GM21381 (cell line): Measurements from ENCODE around the gene FHOD3.
"Not testable (repeated sequence)": the region's sequence is repeated elsewhere in the genome, so short reads cannot be mapped to it uniquely, and the experiment has no call there.

Experiments used
- ATAC-seq: cut with Tn5 transposase; IDR thresholded peaks from one replicate; pipeline ENCODE4 v1.9.1; 2021; ENCODE audit warnings: mild to moderate bottlenecking, moderate library complexity; ENCODE audit not compliant: unreplicated experiment

FHOD3 gene

GRCh38 chr18:36719630-36720029 is 422.1 kb downstream of the FHOD3 start:
- ATAC-seq, result no peak

- not testable (repeated sequence) for ATAC-seq
Observed at GRCh38 chr18:36721351-36721750, 423.8 kb downstream of the FHOD3 start.

DNA sequence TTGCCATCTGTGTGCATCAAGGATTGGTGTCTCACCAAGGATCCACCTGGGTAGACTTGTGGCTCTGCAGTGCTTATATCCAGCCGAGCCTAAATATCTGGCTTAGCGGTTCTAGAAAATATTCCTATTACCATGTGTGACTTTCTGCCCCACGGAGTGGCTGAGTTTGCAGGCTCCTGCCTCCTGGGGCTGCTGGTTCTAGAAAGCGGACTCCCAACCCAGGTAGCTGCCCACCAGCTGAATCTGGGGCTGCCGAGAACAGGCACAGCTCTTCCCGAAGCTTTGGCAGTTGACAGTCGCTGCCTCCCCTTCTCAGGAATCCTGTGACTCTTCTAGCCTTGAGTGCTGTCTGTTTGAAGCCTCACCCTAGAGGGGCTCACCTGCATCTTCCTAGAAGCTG is 426.7 kb downstream of the FHOD3 start:
- ATAC-seq, result no peak

GRCh38 chr18:36724591-36725001 is 427.1 kb downstream of the FHOD3 start:
- ATAC-seq, result no peak

DNA sequence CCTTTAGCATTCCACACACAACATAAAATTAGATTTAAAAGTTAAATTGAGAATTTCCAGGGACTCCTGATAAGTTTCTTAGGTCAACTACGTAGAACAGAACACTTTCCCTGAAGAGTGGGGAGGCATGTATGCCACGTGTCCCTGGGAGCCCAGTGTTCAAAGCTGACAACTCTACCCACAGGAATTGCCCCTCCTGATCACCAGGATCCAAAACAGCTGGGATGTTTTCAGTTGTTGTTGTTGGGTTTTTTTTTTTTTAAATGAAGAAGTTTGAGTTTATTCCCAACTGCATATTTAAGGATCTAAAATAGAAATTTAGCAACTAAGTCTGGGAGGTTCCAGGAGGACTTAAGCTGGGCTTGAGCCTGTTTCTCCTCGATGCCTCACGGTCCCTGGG is 430.8 kb downstream of the FHOD3 start:
- no peak for ATAC-seq

DNA sequence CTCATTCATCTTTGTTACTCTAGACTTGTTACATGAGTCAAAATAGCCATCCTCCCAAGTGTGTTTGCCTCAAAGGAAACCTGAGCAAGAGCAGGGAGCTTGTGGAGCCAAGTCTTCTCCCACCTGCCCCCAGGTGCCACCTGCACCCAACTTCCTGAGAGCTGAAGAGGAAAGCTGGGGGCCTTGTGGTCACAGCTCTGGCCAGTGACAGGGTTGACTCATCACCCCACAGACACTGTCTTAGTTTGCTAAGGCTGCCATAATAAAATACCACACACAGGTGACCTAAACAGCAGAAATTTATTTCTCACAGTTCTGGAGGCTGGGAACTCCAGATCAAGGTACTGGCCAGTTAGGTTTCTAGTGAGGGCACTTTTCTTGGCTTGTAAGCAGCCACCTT is 431.7 kb downstream of the FHOD3 start:
- no peak for ATAC-seq

- no peak for ATAC-seq
Observed at GRCh38 chr18:36732264-36732663, 434.8 kb downstream of the FHOD3 start.

GRCh38 chr18:36733150-36733549 is 435.6 kb downstream of the FHOD3 start:
- ATAC-seq, result no peak

GRCh38 chr18:36734596-36734995 is 437.1 kb downstream of the FHOD3 start:
- ATAC-seq, result no peak

DNA sequence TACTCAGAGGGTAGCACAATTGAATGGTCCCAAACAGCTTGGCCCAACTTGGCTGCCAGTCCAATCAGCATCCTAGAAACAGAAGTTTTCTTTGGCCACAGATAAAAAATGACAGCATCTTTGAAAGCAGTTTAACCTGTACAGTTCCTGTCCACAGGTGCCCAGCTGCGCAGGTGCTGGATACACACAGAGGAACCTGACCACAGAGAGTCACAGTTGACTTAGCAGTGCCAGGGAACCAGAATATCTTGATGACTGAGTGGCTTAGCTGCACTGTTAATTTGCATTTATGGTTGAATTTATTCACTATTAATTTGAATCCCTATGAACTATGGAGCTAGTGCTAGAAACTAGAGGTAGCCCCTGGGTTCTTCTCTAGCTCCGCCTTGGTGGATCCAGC is 437.6 kb downstream of the FHOD3 start:
- peak; percentile 54 for ATAC-seq

DNA sequence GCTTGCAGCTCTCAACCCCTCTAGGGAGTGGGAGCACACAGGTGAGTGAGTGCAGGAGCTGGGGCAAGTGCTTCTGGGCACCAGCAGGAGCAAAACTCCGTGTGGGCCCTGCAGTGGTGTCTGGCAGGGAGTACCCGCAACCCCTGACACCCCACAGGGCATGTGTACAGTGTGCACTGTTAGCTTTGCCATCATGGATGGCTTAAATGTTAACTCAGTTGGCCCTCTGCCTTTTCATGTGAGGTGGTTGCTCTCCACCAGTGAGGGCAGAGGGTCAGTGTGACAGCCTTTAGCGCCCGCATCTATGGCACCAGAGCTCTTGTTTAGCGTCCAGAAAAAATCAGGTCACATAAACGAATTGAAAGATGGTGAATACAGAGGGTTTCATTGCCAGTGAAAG is 438.6 kb downstream of the FHOD3 start:
- ATAC-seq, result no peak

DNA sequence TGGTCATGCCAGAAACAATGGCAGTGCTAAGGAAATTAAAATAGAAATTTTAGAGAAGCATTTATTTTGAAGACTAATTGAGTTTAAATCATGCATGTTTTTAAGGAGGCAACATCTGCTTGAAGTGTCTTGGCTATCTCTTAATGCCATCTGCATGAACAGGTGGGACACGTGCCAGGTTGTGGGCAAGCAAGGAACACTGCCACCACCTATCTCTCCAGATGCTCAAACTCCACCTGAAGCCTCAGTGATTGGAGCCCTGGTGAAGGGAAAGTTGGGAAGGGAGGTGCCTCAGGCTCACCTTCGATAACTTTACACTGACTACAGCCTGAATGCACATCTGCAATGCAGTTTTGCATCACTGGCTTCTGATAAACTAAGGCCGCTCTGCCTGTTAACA is 439.8 kb downstream of the FHOD3 start:
- ATAC-seq, result no peak

DNA sequence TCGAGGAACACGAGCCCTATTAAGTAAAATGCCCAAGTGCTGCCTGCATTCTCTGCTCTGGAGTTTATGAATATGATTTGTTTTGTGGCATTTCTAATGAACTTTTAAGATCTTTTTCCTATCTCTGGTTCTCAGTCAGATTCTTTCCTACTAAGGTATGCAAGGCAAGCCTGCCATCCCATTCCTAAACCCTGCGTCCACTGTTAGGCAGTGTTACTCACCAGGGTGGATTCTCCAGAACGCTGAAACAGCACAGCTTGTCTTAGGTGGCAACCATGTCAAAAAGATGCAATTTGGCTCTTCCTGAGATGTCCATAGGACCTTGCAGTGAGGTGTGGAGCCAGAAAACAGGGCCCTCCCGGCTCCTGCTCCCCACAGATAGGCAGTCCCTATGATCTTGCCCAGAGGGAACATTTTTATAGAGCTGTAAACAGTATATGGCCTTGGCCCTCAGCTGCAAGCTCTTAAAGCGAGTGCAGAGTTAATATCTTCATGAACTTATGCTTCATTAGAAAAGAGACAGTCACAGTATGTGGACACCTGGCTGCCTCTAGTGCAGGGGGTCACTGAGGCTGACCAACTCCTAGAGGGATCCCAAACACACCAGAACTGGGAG is 446.9 kb downstream of the FHOD3 start:
- no peak for ATAC-seq

GRCh38 chr18:36745219-36745975 is 447.9 kb downstream of the FHOD3 start:
- ATAC-seq, result no peak

DNA sequence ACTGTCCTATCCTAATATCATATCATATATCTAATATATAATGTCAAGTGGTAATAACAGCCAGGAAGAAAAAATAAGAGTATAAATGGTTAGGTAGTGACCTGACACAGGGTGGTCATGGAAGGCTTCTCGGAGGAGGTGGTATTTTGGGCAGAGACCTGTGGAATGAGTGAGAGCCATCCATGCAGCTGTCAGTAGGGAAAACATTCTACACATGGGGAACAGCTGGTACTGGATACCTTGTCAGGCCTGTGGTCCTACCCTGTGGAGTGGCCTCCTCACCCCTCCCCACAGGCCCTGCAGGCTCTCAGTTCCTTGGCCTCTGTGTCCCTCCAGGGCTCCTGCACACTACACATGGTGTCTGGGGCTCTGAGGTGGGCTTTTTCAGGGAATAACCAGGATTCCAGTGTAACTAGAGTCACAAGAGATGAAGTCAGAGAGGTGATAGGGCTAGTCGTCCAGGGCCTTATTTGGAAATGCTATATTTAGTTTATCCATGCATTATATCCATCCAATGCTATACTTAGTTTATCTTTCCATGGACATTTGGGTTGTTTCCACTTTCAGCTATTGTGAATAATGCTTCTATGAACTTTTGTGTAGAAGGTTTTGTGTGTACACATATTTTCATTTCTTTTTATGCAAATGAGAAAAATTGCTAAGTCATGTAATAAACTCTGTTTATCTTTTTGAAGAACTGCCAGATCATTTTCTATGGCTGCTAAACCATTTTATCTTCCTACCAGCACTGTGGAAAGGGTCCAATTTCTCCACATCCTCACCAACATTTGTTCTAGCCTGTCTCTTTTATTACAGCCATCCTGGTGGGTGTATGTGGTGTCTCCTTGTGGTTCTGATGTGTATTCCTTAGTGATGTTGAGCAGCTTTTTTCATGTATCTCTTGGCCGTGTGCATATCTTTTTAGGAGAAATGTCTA is 455.7 kb downstream of the FHOD3 start:
- no peak for ATAC-seq

DNA sequence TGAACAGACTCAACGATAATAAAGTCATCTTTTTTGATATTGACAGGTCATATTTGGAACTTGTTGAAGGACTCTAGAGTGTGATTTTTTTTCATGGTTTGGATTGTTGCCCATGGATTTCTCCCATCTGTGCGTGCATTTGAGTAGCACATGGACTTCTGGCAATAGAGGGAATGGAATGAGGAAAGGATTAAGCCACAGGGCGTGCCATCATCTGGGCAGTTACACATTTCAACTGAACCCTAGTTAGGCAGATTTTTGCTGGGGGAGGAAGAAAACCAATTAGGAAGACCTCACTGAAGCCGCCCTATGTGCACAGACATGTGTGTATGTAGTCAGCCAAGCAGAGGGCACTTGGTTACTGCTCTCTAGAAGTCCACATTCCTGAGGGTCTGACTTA is 458.7 kb downstream of the FHOD3 start:
- ATAC-seq, result no peak

DNA sequence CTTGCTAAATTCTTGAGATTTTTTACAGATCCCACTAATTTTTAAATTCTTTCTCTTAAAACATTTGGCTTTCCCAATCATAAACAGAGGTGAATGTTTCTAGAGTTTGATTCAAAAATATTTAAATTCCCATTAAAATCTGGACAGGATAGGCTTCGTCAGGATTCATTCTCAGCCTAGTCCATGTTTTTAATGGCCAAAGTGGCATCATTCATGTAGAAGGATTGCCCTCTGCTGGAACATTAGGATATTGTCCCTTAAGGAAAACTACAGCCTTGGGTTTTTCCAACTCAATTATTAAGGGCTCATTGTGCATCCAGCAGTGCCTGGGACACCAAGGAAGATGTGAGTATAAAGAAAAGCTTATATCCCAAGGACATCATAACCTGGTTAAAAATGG is 459.6 kb downstream of the FHOD3 start:
- ATAC-seq, result no peak

DNA sequence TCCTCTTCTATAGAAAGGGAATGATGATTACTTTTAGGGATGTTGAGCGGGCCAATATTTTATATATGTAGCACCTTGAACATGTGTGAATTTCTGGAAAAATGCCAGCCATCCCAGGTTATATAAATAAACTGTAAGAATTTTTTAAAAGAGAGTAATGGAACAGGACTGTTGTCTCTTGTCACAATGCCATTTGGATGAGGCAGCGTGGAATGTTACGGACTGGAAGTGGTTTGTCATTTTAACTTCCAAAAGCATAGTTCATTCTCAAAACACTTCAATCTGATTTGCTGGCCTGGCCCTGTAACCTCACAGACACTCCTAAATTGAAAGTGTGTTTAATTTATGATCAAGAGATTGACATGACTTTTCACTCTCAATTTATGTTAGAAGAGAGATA is 460.5 kb downstream of the FHOD3 start:
- no peak for ATAC-seq

DNA sequence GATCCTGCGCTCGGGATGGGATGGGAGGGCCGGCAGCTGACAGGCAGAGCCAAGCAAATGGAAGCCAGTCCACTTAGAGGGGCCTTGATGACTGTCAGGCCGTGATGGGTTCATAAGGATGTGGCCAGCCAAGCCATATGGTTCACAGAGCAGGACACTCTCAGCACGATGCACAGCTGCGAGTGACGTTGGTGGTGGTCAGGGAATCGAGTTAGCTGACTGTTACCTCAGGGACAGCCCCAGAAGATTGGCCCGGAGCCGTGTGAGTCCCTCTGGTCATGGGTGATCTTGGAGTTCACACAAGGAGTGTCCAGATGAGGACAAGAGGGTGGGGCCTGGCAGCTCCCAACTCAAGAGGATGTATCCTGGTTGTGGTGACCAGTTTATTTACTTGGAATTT is 461.1 kb downstream of the FHOD3 start:
- ATAC-seq, result no peak

DNA sequence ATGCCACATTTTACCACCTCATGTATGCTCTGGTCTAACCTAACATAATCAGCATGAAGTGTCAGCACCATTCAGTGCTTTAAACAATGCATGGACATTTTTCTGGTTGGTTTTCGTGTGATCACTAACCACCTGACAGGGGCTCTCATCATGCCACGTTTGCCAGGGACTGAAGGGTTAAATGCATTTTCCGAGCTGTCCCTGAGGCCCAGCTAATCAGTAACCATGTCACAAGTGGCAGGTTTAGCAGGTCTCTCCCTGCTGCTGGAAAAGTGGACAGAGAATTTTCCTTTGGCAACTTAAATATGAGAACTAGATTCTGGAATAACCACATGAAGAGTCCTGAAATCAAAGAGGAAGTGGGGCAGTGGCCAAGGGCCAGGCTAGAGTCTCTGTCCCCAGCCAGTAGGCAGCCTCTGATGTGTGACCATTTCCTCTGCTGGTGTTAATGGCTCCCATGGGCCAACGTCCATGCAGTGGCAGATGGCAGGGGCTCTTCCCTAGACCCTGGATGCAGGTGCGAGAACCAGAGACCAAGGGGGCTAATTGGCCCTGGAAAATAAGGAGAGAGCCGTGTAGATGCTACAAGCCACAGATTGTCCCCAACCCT is 461.8 kb downstream of the FHOD3 start:
- ATAC-seq, result no peak

DNA sequence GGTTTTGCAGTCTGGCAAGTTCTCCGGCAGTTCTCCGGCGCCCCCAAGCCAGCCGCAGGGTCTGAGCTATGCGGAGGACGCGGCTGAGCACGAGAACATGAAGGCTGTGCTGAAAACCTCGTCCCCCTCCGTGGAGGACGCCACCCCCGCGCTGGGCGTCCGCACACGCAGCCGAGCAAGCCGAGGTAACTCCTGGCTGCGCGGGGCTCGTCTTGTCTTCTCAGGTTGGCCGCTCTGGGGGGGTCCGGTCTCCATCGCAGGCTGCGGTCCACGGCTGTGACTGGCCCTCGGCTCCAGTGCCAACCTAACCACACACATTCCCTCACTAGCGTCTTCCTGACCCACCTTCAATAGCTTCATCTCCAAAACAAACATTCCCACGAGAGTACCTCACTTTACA is 463.1 kb downstream of the FHOD3 start:
- ATAC-seq, result no peak
